Astrocyte of the cerebellum (primary cell): ENCODE results near the gene C11orf87.

ENCODE experiments used
- DNase-seq: peaks from one replicate; pipeline ENCODE4 v3.0.0-alpha.2; 2011; ENCODE audit warnings: low read depth
- H3K4me3 ChIP-seq: 2 replicates; pipeline ENCODE4 v1.5.1; 2011; ENCODE audit warnings: mild to moderate bottlenecking, low read depth, low read length, moderate library complexity
- in situ Hi-C: cut with HindIII; loops from 2 replicates; pipeline ENCODE4 v1.10.0; 2017; ENCODE audit warnings: low sequenced_read_pairs
- TF ChIP-seq, protein P1 (sequence below): IDR thresholded peaks from 2 replicates; pipeline ENCODE4 v1.5.1; 2012; ENCODE audit warnings: low read length, low read depth, moderate library complexity, mild to moderate bottlenecking; ENCODE audit errors: missing control alignments

C11orf87 gene

DNA sequence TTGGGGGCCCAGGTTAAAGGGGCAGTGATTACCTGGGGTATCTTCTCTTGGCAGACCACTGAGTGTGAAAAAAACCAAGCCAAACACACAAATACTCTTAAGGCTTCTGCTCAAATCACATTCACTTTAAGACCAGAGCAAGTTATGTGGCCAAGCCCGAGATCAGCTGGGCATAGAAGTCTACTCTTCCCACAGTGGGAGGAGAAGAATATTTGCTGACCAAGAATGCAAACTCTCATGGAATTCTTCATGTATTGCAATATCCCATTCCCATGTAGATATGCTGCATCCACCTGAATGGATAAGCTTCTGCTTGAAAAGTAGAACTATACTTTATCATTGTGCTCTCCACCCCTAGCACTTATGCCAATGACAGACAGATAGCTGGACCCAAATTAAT, 37.1 kb upstream of the C11orf87 start:
- no peak overlapping the region for H3K4me3 ChIP-seq
- TF ChIP-seq, protein P1, sequence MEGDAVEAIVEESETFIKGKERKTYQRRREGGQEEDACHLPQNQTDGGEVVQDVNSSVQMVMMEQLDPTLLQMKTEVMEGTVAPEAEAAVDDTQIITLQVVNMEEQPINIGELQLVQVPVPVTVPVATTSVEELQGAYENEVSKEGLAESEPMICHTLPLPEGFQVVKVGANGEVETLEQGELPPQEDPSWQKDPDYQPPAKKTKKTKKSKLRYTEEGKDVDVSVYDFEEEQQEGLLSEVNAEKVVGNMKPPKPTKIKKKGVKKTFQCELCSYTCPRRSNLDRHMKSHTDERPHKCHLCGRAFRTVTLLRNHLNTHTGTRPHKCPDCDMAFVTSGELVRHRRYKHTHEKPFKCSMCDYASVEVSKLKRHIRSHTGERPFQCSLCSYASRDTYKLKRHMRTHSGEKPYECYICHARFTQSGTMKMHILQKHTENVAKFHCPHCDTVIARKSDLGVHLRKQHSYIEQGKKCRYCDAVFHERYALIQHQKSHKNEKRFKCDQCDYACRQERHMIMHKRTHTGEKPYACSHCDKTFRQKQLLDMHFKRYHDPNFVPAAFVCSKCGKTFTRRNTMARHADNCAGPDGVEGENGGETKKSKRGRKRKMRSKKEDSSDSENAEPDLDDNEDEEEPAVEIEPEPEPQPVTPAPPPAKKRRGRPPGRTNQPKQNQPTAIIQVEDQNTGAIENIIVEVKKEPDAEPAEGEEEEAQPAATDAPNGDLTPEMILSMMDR = no peak
- no peak for DNase-seq
- in situ Hi-C loops = no loop called here

GRCh38 chr11:109388982-109389381, 33.0 kb upstream of the C11orf87 start:
- in situ Hi-C loops = no loop called here
- no peak overlapping the region for H3K4me3 ChIP-seq
- DNase-seq = no peak
- TF ChIP-seq, protein P1 = no peak

GRCh38 chr11:109390752-109391151, 31.2 kb upstream of the C11orf87 start:
- in situ Hi-C loops = no loop called here
- no peak for DNase-seq
- TF ChIP-seq, protein P1 = no peak
- no peak overlapping the region for H3K4me3 ChIP-seq

- TF ChIP-seq, protein P1 = no peak
- no peak overlapping the region for H3K4me3 ChIP-seq
- in situ Hi-C loops = no loop called here
- no peak for DNase-seq
Measured at GRCh38 chr11:109401545-109401944, 20.4 kb upstream of the C11orf87 start.

GRCh38 chr11:109405671-109406070, 16.3 kb upstream of the C11orf87 start:
- no peak for DNase-seq
- in situ Hi-C loops = no loop called here

GRCh38 chr11:109416601-109417000, 5.4 kb upstream of the C11orf87 start:
- no peak overlapping the region for H3K4me3 ChIP-seq
- DNase-seq = no peak
- TF ChIP-seq, protein P1 = no peak
- in situ Hi-C loops = no loop called here

More at GRCh38 chr11:109405671-109406070, 16.3 kb upstream of the C11orf87 start:
- TF ChIP-seq, protein P1 = no peak
- H3K4me3 ChIP-seq = no peak overlapping the region

DNA sequence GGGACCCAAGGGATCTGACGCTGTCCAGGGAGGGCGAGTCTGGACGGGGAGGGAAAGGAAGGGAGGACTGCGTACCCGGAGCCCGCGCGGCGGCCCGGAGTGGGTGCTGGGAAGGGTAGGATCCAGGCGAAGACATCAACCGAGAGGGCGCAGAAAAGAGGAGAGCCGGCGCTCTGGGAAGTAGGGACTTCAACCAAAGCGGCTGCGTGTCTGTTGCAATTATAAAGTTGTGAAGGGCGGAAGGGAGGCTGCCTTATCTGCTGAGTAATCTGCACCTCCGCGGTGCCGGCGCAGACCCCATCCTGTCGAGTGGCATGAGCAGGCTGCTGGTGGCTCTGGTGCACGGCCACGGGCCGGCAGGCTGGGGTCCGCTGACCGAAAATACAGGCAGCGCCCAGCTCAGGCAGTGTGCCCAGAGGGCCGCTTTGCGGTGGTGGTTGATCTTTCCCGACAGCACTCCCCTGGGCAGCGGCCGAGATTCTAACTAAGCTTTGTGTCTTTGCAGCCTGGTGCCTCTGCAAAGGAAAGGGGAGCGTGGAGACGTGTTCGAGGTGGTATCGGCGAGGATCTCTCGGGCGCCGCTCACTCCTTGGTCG, 978 bp downstream of the C11orf87 start:
- TF ChIP-seq, protein P1 = no peak
- no peak for DNase-seq
- in situ Hi-C loops = no loop called here
- peak overlapping the region; percentile 47 for H3K4me3 ChIP-seq
